ENCODE measurements around the gene CYP19A1.

DNA sequence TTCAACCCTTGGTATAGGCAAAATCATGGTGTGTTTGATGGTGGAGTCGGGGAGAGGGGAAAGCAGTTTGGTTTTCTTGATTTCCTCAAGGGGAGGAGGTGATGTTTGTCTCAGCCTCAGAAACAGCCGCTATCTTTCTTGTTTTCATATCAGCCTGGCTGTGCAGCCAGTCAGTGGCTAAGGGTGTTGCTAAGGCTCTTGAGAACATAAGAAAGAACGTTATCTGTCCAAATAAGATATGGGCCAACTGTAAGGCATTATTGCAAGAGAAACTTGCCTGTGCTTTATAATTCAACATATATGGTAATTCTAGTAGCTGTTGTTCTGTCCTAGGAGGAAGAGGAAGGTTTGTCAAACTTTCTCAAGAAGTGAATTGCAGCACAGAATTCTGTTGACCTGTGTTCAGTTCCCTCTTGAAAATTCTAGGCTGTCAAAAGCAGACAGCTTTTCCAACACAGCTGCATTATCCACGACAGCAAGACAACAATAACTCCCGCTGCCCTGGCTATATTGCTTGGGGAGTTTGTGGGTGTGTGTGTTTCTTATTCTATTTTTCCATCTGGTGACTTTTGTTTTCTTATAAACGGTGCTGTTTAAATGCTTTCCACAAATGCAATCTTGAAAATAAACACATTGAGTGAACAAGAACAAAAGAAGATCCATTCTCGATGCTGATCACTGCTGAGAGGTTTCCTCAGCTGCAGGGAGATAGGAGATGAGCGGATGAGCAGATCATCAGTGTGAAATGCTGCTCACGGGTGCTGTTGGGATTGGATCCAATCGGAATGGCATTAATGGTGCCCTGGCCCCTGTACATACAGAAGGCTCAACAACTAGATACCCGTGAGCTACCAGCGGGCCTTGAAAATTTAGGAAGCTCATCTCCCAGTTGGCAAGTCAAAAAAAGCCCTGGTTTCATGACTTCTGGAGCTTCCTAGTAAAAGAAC lies 152.9 kb downstream of the CYP19A1 start:
- TF ChIP-seq ZNF354C (tag by site-specific recombination; IDR thresholded peaks at IDR 0.05; ENCODE audit: borderline replicate concordance, low read depth) = no peak
- TF ChIP-seq SALL2 (tag by site-specific recombination; IDR thresholded peaks at IDR 0.05; ENCODE audit: borderline replicate concordance) = no peak
